ENCODE measurements around the gene TRAK2. TPM values are rescaled to one million over a fixed set of nuclear protein-coding genes. Genes with fewer than 3 reads are reported as not detected.
A peak's percentile ranks its signal among the peaks of the same experiment; 100 is the strongest.
"Not testable (repeated sequence)": the region's sequence is repeated elsewhere in the genome, so short reads cannot be mapped to it uniquely, and the experiment has no call there.

TRAK2 gene
- total RNA-seq, 2 donors from 2014 or later: 27.6 to 29.9 TPM

GRCh38 chr2:201440182-201440581 is 11.1 kb downstream of the TRAK2 start:
- DNase-seq (ENCODE audit: low spot score) (no peak), ATAC-seq (no peak)
- H3K27me3 Mint-ChIP-seq: no peaks in the 10 kb centered on the region

GRCh38 chr2:201439336-201439922 is 11.8 kb downstream of the TRAK2 start:
- H3K4me1 Mint-ChIP-seq (ENCODE audit: low read depth in 2 of 2): not testable (repeated sequence)

More at GRCh38 chr2:201440182-201440581, 11.1 kb downstream of the TRAK2 start:
- Mint-ChIP-seq H3K36me3 (no peaks in the 10 kb centered on the region), H3K9me3 (no peaks in the 10 kb centered on the region), H3K27ac (no peak overlapping the region), H3K4me1 (ENCODE audit: low read depth in 2 of 2) (peaks cover 3 to 6% of the 10 kb centered on the region in 2 donors), H3K4me3 (no peak overlapping the region)

GRCh38 chr2:201436141-201436540 is 15.1 kb downstream of the TRAK2 start:
- Mint-ChIP-seq H3K27me3 (no peaks in the 10 kb centered on the region), H3K4me3 (no peak overlapping the region), H3K27ac (no peak overlapping the region), H3K36me3 (peaks cover 4% of the 10 kb centered on the region), H3K9me3 (no peaks in the 10 kb centered on the region), H3K4me1 (ENCODE audit: low read depth in 2 of 2) (peaks cover 18 to 20% of the 10 kb centered on the region in 2 donors)
- DNase-seq (ENCODE audit: low spot score): no peak
- ATAC-seq: no peak

More at GRCh38 chr2:201439336-201439922, 11.8 kb downstream of the TRAK2 start:
- H3K36me3 Mint-ChIP-seq; H3K4me3 Mint-ChIP-seq; H3K27me3 Mint-ChIP-seq; DNase-seq (ENCODE audit: low spot score); ATAC-seq; H3K27ac Mint-ChIP-seq; H3K9me3 Mint-ChIP-seq: not testable (repeated sequence)

- Mint-ChIP-seq H3K9me3 (peaks cover 4% of the 10 kb centered on the region), H3K27ac (peak overlapping the region in 1 of 2 donors; percentile 34), H3K4me1 (ENCODE audit: low read depth in 2 of 2) (peaks cover 20 to 21% of the 10 kb centered on the region in 2 donors), H3K4me3 (no peak overlapping the region), H3K27me3 (no peaks in the 10 kb centered on the region), H3K36me3 (peaks cover 14% of the 10 kb centered on the region)
- DNase-seq (ENCODE audit: low spot score) (no peak), ATAC-seq (no peak)
These were observed 17.8 kb downstream of the TRAK2 start for GRCh38 chr2:201433394-201433995.

GRCh38 chr2:201432621-201433393 is 18.5 kb downstream of the TRAK2 start:
- H3K4me1 Mint-ChIP-seq (ENCODE audit: low read depth in 2 of 2): peaks cover 20 to 21% of the 10 kb centered on the region in 2 donors
- H3K27ac Mint-ChIP-seq: peak overlapping the region; percentile 82 to 93
- H3K9me3 Mint-ChIP-seq: peaks cover 4% of the 10 kb centered on the region
- peaks cover 17% of the 10 kb centered on the region for H3K36me3 Mint-ChIP-seq
- ATAC-seq: no peak
- no peaks in the 10 kb centered on the region for H3K27me3 Mint-ChIP-seq
- H3K4me3 Mint-ChIP-seq: peak overlapping the region; percentile 71
- no peak for DNase-seq (ENCODE audit: low spot score)

- Mint-ChIP-seq H3K27ac (peak overlapping the region; percentile 82 to 93), H3K4me1 (ENCODE audit: low read depth in 2 of 2) (peaks cover 15 to 18% of the 10 kb centered on the region in 2 donors), H3K27me3 (no peaks in the 10 kb centered on the region), H3K36me3 (peaks cover 17% of the 10 kb centered on the region), H3K9me3 (peaks cover 4% of the 10 kb centered on the region), H3K4me3 (peak overlapping the region; percentile 71)
- DNase-seq (ENCODE audit: low spot score): no peak
- peak; percentile 63 to 88 for ATAC-seq
These were observed 19.1 kb downstream of the TRAK2 start for GRCh38 chr2:201432038-201432620.

GRCh38 chr2:201430839-201431238 is 20.4 kb downstream of the TRAK2 start:
- ATAC-seq: no peak
- no peak for DNase-seq (ENCODE audit: low spot score)
- Mint-ChIP-seq H3K9me3 (peaks cover 4% of the 10 kb centered on the region), H3K36me3 (peaks cover 17% of the 10 kb centered on the region), H3K27me3 (no peaks in the 10 kb centered on the region), H3K4me1 (ENCODE audit: low read depth in 2 of 2) (peaks cover 15 to 17% of the 10 kb centered on the region in 2 donors), H3K27ac (no peak overlapping the region), H3K4me3 (no peak overlapping the region)

- not testable (repeated sequence) for H3K4me3 Mint-ChIP-seq; DNase-seq (ENCODE audit: low spot score); H3K27me3 Mint-ChIP-seq; ATAC-seq; H3K27ac Mint-ChIP-seq; H3K9me3 Mint-ChIP-seq
- peaks cover 15 to 17% of the 10 kb centered on the region in 2 donors for H3K4me1 Mint-ChIP-seq (ENCODE audit: low read depth in 2 of 2)
- H3K36me3 Mint-ChIP-seq: peaks cover 17% of the 10 kb centered on the region
These were observed 20.9 kb downstream of the TRAK2 start for GRCh38 chr2:201430322-201430721.

GRCh38 chr2:201429835-201430234 is 21.4 kb downstream of the TRAK2 start:
- ATAC-seq; H3K4me3 Mint-ChIP-seq; DNase-seq (ENCODE audit: low spot score); H3K27ac Mint-ChIP-seq; H3K27me3 Mint-ChIP-seq; H3K9me3 Mint-ChIP-seq: not testable (repeated sequence)
- peaks cover 15 to 17% of the 10 kb centered on the region in 2 donors for H3K4me1 Mint-ChIP-seq (ENCODE audit: low read depth in 2 of 2)
- H3K36me3 Mint-ChIP-seq: peaks cover 17% of the 10 kb centered on the region

GRCh38 chr2:201428366-201428765 is 22.9 kb downstream of the TRAK2 start:
- DNase-seq (ENCODE audit: low spot score); H3K4me3 Mint-ChIP-seq; ATAC-seq; H3K27ac Mint-ChIP-seq; H3K9me3 Mint-ChIP-seq; H3K27me3 Mint-ChIP-seq: not testable (repeated sequence)
- Mint-ChIP-seq H3K4me1 (ENCODE audit: low read depth in 2 of 2) (peaks cover 13 to 15% of the 10 kb centered on the region in 2 donors), H3K36me3 (peaks cover 17% of the 10 kb centered on the region)

GRCh38 chr2:201425952-201426351 is 25.3 kb downstream of the TRAK2 start:
- DNase-seq (ENCODE audit: low spot score) (no peak), ATAC-seq (no peak)
- Mint-ChIP-seq H3K9me3 (peaks cover 4% of the 10 kb centered on the region), H3K4me3 (no peak overlapping the region), H3K27ac (no peak overlapping the region), H3K27me3 (no peaks in the 10 kb centered on the region), H3K4me1 (ENCODE audit: low read depth in 2 of 2) (peaks cover 14 to 15% of the 10 kb centered on the region in 2 donors), H3K36me3 (peaks cover 13% of the 10 kb centered on the region)

GRCh38 chr2:201420442-201421113 is 30.7 kb downstream of the TRAK2 start:
- H3K27ac Mint-ChIP-seq: peak overlapping the region in 1 of 2 donors; percentile 51
- H3K4me3 Mint-ChIP-seq: no peak overlapping the region
- H3K9me3 Mint-ChIP-seq: no peaks in the 10 kb centered on the region
- H3K27me3 Mint-ChIP-seq: no peaks in the 10 kb centered on the region
- H3K36me3 Mint-ChIP-seq: no peaks in the 10 kb centered on the region
- DNase-seq (ENCODE audit: low spot score) (no peak), ATAC-seq (peak in 1 of 2 donors; percentile 69)
- peaks cover 21 to 22% of the 10 kb centered on the region in 2 donors for H3K4me1 Mint-ChIP-seq (ENCODE audit: low read depth in 2 of 2)

GRCh38 chr2:201419986-201420385 is 31.3 kb downstream of the TRAK2 start:
- DNase-seq (ENCODE audit: low spot score) (no peak), ATAC-seq (peak in 1 of 2 donors; percentile 33)
- Mint-ChIP-seq H3K4me3 (no peak overlapping the region), H3K36me3 (no peaks in the 10 kb centered on the region), H3K4me1 (ENCODE audit: low read depth in 2 of 2) (peaks cover 21 to 22% of the 10 kb centered on the region in 2 donors), H3K9me3 (no peaks in the 10 kb centered on the region), H3K27me3 (no peaks in the 10 kb centered on the region), H3K27ac (no peak overlapping the region)

Measured in natural killer cell treated with Interleukin-12 subunit alpha and Interleukin-12 subunit beta and Interleukin-15 and Interleukin-18, amount 100 ng/mL, for 72 hours (primary cell).